H1 (cell line): ENCODE results near the gene PRPF6.

ENCODE experiments used
- CEBPB ChIP-seq: IDR thresholded peaks from 2 replicates; pipeline ENCODE4 v1.6.1; 2012; ENCODE audit warnings: low read depth, low read length
- E2F6 ChIP-seq: IDR thresholded peaks from 2 replicates; pipeline ENCODE4 v1.6.1; 2012; ENCODE audit warnings: inconsistent platforms
- EZH2 ChIP-seq: fragments of 200-600 bp; sonication (generic); IDR thresholded peaks from 2 replicates; pipeline ENCODE4 v1.7.1; 2012; ENCODE audit warnings: low read depth, mild to moderate bottlenecking, moderate library complexity, low read length, inconsistent platforms; ENCODE audit not compliant: severe bottlenecking
- HDAC2 ChIP-seq, 2 experiments: fragments of 300-600 bp in 1 of 2; sonication (generic) in 1 of 2; IDR thresholded peaks; 2 replicates each; pipeline ENCODE4 v1.6.1; 2011 to 2012; ENCODE audit warnings: low read depth in 2 of 2, low read length in 2 of 2, mild to moderate bottlenecking in 2 of 2, moderate library complexity in 2 of 2, borderline replicate concordance in 1 of 2, inconsistent platforms in 1 of 2
- JUND ChIP-seq: IDR thresholded peaks from 2 replicates; pipeline ENCODE4 v1.6.1; 2011; ENCODE audit warnings: mild to moderate bottlenecking, improper control_type of control experiment, low read length
- SP1 ChIP-seq: IDR thresholded peaks from 2 replicates; pipeline ENCODE4 v1.6.1; 2011; ENCODE audit warnings: low read depth, low read length
- TAF1 ChIP-seq: IDR thresholded peaks from 2 replicates; pipeline ENCODE4 v1.6.1; 2011; ENCODE audit warnings: mild to moderate bottlenecking, low read depth, low read length
- ZNF274 ChIP-seq: IDR thresholded peaks from 2 replicates; pipeline ENCODE4 v1.7.0; 2012; ENCODE audit warnings: low read length, borderline replicate concordance; ENCODE audit errors: extremely low read depth
- TF ChIP-seq, protein P1 (sequence below), 3 experiments: IDR thresholded peaks; 1 replicate in 2 of 3; 2 replicates in 1 of 3; pipeline versions ENCODE4 v1.5.1 to v1.6.1; 2011; ENCODE audit warnings: low read length in 3 of 3, mild to moderate bottlenecking in 3 of 3, inconsistent platforms in 2 of 3, low read depth in 1 of 3, moderate library complexity in 1 of 3; ENCODE audit not compliant: insufficient read depth in 1 of 3; ENCODE audit errors: control extremely low read depth in 1 of 3

DNA sequence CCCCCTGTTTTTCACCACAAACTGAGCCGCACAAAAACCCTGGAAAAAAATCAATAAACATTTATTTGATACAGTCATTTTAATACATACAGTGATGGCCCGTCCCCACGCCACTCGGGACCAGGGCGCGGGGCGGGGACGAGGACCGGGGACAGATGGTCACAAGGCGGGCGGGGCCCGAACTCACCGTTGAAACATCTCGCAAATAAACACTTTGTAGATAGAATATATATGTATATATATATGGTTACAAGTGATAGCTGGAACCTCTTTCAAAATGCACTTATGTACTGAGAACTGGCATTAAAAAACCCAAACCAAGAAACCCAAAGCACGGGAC, 24.3 kb upstream of the PRPF6 start:
- TF ChIP-seq SP1: no peak
- TF ChIP-seq, protein P1, sequence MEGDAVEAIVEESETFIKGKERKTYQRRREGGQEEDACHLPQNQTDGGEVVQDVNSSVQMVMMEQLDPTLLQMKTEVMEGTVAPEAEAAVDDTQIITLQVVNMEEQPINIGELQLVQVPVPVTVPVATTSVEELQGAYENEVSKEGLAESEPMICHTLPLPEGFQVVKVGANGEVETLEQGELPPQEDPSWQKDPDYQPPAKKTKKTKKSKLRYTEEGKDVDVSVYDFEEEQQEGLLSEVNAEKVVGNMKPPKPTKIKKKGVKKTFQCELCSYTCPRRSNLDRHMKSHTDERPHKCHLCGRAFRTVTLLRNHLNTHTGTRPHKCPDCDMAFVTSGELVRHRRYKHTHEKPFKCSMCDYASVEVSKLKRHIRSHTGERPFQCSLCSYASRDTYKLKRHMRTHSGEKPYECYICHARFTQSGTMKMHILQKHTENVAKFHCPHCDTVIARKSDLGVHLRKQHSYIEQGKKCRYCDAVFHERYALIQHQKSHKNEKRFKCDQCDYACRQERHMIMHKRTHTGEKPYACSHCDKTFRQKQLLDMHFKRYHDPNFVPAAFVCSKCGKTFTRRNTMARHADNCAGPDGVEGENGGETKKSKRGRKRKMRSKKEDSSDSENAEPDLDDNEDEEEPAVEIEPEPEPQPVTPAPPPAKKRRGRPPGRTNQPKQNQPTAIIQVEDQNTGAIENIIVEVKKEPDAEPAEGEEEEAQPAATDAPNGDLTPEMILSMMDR (IDR thresholded peaks at IDR 0.05; ENCODE audit: control extremely low read depth in 1 of 3, insufficient read depth in 1 of 3, low read depth in 1 of 3, low read length in 3 of 3): no peak
- no peak for TF ChIP-seq JUND
- TF ChIP-seq E2F6: no peak
- TF ChIP-seq ZNF274: no peak
- no peak for TF ChIP-seq TAF1
- TF ChIP-seq HDAC2 (IDR thresholded peaks at IDR 0.05; ENCODE audit: borderline replicate concordance in 1 of 2, low read depth in 2 of 2, low read length in 2 of 2): no peak
- TF ChIP-seq CEBPB: no peak
- TF ChIP-seq EZH2: no peak
